Colon (tissue), 2 donors: ENCODE results near the gene ITPK1.
"Not testable (repeated sequence)": the region's sequence is repeated elsewhere in the genome, so short reads cannot be mapped to it uniquely, and the experiment has no call there.

Source experiments
- FAIRE-seq: peaks from 2 replicates; lab custom pipeline; 2012; peaks lifted over from hg19 to GRCh38; lab: Jason Lieb, UNC
- donor health status: control.
- donor health status: control.

ITPK1 gene

DNA sequence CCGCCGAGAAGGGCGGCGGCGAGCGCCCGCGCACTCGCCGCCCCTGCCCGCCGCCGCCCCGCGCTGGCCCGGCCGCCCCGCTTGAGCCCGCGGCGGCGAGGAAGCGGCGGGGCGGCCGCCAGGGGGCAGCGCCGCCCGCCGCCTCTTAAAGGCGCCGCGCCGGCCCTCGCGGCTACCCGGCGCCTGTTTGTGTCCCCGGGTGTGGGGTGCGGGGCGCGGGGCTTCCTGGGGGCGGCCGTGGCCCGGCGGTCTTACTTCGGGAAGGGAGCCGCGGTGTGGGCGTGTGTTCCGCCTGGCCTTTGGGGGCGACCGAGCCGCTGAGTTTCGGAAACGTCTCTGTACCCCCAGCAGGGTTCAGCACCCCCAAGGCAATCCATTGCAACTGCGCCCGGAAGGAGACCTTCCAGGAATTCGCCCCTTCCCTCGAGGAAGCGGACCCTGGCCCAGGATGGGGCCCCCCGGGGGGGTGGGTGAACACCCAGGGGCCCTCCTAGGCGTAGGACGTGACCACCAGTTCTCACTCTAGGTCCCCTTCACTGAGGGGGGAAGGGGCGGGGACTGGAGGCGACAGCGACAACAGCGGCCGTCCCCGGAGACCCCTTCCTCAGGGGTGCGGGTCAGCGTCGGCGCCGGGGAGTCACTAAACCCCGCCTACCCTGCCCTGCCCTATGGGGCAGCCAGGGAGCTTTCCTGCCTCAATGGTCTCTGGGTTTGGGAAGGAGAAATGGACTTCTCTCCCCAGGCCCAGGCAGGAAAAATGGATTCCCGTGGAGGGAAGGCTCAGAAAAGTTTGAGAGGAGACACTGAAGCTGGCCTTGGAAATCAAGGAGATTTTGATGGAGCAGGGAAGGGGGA is at the start of gene ITPK1:
Gene ITPK1 (minus strand): TSS at position 105 of the 855 bp plus-strand sequence. CDS start 762 bp downstream, outside the sequence.
- FAIRE-seq, result no peak

DNA sequence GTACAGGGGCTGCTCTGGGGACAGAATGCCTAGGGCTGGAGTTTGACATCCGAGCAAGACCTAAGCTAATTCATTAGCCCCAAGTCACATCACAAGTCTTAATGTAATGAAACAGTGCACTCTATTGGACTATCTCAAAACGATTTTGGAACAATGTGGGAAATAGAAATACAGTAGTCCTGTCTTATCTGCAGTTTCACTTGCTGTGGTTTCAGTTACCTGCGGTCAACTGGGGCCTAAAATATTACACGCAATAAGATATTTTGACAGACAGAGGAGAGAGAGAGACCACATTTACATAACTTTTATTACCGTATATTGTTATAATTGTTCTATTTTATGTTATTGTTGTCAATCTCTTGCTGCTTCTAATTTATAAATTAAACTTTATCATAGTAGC is 47.8 kb upstream of the ITPK1 start:
- FAIRE-seq, result no peak

DNA sequence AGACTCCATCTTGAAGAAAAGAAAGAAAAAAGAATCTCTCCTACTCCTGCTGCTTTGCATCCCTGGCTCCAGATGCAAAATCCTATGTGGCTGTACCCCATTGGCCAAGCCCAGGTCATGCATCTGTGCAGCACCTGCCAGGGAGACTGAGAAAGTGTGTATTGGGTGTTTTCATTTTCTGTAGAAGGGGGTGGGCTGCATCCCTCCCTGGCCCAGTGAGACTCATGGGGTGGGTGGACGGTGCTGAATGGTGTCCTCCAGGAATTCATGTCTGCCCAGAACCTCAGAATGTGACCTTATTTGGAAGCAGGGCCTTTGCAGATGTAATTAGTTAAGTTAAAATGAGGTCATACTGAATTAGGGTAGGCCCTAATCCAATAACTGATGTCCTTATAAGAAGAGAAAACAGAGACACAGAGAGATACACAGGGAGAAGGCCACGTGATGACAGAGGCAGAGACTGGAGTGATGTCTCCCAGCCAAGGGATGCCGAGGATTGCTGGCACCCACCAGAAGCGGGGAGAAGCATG is 45.8 kb upstream of the ITPK1 start:
- no peak for FAIRE-seq

DNA sequence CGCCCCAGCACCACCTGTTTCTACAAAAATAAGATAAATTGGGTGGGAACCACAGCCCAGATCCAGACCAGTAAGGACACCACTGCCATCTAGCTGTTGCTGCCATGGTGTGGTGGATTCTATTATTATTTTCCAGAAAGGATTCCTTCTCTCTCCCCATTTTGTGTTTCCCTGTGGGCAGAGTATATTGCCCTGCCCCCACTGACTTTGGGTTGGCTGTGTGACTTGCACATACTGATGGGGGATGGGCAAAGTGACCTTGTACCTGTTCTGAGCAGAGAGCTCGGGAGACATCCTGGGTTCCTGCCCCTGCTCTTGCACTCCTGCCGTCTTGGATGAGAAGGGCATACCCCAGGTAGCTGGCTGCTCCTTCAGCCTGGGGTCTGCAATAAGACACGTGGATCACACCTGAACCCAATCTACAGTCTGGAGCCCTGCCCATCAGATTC is 44.7 kb upstream of the ITPK1 start:
- no peak for FAIRE-seq

DNA sequence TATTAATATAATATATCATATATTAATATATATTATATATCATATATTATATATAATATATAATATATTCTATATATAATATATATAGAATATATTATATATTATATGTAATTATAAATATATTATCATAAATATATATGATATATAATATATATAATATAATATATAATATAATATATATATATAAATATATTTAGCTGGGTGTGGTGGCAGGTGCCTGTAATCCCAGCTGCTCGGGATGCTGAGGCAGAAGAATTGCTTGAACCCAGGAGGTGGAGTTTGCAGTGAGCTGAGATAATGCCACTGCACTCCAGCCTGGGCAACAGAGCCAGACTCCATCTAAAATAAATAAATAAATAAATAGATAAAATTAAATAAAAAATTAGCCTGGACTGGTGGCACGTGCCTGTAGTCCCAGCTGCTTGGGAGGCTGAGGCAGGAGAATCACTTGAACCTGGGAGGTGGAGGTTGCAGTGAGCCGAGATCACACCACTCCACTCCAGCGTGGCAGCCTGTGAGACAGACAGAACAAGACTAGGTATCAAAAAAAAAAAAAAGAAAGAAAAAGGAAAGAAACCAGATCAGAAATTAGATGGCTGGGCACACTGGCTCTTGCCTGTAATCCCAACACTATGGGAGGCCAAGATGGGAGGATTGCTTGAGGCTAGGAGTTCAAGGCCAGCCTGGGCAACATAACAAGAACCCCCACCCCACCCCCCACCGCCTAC is 44.1 kb upstream of the ITPK1 start:
- FAIRE-seq, result not testable (repeated sequence)

DNA sequence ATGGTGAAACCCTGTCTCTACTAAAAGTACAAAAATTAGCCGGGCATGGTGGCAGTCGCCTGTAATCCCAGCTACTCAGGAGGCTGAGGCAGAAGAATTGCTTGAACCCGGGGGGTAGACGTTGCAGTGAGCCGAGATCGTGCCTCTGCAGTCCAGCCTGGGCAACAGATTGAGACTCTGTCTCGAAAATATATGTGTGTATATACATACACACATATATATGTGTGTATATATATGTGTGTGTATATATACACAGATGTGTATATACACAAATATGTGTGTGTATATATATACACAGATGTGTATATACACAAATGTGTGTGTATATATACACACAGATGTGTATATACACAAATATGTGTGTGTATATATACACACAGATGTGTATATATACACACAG is 42.6 kb upstream of the ITPK1 start:
- FAIRE-seq, result not testable (repeated sequence)

DNA sequence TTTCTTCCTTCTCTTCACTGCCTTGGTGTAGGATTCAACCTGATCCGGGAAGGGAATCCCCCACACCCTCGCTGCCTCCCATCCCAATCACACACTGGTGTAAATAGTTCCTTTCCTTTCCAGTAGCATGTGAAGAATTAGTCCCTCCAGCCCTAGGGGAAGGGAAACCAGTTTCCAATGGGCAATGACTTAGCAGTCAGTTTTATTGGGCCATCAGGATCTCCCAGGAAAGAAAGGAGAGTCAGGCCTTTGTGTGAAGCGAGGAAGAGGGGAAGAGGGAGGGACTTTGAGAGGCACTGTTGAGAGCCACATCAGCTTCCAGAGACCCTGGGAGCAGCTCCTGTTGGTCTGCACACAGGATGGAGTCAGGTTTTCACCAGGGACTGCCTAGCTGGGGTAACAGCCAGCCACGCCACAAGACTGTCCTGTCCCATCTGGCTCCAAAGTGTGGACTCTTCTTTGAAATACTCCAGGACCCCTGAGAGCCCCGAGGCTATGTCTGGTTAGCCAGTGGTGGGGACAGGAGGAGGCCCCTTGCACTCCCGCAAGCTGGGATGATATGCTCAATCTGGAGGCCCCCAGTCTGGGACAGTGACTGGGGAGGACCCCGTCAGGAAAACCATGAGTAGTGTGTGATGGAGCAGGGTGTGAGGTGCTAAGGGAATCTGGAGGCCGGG is 41.1 kb upstream of the ITPK1 start:
- no peak for FAIRE-seq

DNA sequence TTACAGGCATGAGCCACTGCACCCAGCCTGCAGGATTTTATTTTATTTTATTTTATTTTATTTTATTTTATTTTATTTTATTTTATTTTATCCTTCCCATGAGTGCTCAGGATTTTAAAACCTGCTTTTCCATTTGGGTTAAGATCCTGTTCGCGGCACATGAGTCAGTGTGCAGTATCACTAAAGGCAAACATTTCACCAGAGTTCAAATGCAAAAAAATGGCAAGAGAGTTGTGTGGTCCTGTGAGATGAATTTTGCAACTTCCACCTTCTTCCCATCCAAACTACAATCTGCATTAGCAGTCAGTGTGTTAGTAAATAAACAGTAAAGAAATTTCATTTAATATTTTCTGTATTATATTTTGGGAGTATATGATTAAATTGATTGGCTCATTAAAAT is 39.9 kb upstream of the ITPK1 start:
- no peak for FAIRE-seq

DNA sequence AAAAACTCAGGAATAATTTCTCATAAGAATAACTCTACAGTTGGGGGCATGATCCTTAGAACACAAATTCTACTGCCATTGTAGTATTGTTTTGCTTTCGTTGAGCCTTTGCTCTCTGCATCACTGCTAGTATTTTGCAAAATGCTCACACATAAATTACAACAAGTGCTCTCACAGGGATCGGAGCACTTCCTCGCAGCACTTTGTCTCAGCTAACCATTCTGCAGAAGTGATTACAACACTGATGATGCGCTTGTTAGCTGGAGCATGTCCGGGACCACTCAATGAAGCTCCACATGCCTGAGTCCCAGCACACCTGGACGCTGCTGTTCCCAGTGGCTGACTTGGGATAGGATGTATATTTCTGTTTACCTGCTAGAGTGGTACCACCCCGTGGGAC is 37.4 kb upstream of the ITPK1 start:
- FAIRE-seq, result no peak

DNA sequence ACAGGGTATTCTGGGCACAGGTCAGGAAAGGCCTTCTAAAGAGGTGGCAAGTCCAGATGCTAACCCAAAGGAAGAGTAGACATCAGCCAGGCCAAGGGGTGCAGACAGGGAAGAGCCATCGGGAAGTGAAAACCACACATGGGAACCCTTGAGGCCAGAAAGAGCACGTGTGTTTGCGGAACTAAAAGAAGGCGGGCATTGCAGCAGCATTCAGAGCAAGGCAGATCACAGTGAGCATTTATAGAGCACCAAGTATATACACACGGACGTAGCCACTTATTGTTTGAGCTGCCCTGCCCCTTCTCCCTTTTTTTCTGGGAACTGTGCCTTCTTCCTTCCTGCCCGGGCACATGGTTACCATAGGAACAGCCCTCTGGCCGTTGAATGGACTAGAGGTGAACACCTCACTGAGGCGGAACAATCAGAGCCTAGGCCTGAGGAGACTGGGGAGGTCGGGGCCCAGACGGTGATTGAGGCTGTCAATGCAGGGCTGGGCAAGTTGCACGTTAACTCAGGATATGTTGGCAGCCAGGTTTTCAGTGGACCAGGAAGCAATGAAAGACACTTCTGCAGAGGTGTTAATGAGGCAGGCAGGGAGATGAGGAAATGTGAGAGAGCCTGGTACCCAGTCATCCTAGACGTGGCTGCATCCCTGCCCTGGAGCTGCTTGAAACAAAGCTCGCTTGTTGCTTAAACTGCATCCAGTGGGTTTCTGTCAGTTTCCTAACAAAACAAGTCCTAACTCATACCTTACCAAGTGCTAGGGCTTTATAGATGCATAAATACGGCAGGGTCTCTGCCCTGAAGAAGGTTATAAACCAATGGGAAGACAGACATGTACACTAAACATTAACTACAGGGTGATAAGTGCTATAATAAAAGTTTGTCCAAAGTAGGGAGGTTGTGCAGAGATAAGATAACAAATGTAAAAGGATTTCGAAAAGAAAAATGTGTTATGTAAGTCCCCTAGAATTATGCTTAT is 34.8 kb upstream of the ITPK1 start:
- FAIRE-seq, result no peak

DNA sequence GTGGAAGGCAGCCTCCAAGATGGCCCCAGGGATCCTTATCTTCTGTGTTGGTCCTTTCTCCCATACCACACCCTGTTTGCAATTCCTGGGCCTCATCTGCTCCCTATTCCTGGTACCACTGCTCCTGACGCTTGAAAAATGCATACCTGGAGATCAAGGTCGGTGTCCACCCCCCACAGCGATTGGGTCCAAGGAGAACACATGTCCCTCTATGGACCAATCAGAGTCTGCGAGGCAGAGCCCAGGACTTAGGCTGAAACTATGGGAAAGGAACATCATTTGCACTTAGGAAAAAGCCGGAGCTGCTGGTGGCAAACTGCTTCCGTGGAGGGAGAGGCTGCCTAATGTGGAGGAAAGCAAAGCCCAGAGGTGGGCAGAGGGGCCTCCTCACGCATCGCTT is 33.3 kb upstream of the ITPK1 start:
- no peak for FAIRE-seq

DNA sequence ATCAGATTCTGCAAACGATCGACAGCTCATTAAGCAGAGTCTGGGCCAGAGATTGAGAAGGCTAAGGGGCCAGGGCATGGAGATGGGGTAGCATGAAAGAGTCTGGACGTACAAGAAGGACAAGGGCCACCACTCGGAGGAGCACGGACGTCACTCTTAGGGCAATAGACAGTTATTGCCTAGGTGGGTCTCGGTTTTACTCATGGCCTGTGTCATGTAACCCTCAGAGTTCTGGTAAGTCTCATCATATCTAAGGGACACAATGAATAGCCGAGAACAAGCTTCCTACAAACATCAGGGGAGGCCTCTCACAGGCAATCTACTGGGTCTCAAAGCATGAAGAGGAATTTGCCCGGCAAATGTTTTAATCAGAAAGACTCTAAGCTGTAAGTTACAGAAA is 30.4 kb upstream of the ITPK1 start:
- FAIRE-seq, result no peak

DNA sequence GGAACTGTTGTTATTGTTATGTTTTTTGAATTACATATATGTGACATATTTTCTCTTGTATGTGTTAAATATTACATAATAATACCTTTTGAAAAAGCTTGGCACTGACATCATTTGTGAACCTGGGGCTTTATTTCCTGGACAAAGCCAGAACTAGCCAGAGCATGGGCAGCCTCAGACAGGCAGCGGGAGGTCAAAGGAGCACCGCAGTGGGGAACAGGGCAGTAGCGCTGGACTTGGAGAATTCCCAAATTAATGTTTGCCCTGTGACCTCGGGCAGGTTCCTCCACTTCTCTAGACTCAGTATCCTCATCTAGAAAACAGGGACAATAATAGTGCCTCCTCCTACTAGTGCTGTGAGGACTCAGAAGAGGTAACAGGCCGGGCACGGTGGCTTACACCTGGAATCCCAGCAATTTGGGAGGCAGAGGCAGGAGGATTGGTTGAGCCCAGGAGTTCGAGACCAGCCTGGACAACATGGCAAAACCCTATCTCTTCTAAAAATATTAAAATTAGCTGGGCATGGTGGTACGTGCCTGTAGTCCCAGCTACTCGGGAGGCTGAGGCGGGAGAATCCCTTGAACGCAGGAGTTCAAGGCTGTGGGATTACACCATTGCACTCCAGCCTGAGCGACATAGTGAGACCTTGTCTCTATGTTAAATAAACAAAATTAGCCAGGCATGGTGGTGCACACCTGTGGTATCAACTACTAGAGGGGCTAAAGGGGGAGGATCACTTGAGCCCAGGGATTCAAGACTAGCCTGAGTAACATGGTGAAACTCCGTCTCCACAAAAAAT is 27.3 kb upstream of the ITPK1 start:
- FAIRE-seq, result no peak

DNA sequence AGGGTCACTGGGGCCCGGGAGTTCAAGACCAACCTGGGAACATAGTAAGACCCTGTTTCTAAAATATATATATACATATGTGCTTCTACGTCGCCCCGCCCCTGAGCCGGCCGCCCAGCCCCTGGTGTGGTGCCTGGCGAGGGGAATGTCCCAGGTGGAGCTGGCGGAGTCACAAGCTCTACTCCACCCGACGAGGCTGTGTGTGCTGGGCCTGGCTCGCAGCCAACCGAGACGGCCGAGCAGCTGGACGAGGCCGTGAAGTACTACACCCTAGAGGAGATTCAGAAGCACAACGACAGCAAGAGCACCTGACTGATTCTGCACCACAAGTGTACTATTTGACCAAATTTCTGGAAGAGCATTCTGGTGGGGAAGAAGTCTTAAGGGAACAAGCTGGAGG is 22.1 kb upstream of the ITPK1 start:
- FAIRE-seq, result no peak

DNA sequence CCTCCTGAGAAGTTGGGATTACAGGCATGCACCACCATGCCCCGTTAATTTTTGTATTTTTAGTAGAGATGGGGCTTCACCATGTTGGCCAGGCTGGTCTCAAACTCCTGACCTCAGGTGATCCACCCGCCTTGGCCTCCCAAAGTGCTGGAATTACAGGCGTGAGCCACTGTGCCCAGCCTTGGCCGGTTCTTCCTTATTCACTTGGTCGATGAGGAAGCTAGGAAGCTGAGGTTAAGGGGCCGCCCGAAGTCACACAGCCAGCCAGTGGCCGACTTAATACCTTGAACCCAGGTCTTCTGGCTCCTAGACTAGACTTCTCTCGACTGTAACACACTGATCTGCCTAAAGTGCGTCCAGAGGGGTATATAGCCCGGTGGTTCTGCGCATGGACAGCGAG is 20.8 kb upstream of the ITPK1 start:
- not testable (repeated sequence) for FAIRE-seq

DNA sequence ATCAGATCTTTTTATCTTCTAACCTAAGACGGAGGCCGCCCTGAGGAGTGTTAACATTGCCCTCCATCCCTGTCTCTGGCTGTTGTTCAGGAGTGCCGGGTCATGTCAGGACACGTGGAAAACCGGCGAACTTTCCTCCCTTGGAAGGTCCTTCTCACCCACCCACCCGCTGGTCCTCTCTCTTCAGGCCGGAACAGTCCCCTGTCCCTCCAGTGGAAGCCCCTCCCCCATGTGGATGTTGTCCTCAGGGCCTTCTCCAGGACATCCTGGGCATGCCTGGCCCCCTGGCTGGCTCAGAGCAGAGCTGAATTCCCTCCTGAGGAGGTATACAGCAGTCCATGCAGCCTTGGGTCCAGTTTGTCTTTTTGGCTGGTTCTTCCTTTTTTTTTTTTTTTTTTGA is 20.3 kb upstream of the ITPK1 start:
- FAIRE-seq, result no peak

DNA sequence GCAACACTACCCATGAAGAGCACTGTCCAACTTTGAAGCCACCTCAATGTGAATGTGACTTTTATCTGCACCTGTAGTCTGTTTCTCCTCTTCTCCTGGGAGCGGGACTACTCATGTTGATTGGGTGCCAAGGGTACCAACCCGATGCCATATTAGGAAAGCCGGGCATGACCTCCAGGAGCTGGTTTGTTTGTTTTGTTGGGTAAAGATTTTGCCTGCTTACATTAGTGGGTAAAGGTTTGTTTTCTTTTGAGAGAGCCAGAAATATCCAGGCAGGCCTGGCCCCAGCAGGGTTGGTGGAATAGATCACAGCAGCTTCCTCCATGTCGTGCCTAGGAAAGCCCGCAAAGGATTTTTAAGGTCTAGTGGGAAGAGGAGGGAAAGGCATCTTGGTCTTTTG is 19.7 kb upstream of the ITPK1 start:
- no peak for FAIRE-seq

DNA sequence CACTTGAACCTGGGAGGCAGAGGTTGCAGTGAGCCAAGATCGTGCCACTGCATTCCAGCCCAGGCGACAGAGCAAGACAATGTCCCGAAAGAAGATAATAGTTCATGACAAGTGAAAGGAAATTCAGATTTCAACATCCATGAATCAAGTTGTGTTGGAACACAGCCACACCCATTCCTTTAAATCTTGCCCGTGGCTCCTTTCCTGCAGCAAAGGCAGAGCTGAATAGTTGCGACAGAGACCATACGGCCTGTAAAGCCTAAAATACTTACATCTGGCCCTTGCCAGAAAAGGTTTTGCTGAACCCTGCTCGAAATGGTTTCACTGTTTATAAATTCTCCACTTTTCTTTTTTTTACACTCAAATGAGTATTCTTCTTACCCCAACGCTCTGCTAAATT is 17.7 kb upstream of the ITPK1 start:
- no peak for FAIRE-seq

DNA sequence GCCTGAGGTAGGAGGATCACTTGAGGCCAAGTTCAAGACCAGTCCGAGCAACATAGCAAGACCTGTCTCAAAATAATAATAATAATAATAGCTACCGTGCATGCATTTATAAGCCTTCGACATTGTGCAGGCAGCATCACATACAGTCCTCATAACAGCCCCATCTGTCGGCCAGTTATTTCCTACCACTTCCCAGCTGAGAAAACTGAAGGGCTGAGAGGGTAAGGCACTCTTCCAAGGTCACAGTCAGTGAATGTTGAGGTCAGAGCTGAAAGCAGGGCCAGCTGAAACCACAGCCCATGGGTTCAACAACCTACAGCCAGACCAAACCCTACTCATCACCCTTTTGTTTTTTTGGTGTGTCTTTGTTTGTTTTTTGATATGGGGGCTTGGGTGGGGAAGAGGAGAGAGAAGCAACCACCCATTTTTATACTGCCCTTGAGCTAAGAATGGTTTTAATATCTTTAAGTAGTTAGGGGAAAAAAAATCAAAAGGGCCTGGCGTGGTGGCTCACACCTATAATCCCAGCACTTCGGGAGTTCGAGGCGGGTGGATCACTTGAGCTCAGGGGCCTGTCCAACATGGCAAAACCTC is 16.8 kb upstream of the ITPK1 start:
- no peak for FAIRE-seq

DNA sequence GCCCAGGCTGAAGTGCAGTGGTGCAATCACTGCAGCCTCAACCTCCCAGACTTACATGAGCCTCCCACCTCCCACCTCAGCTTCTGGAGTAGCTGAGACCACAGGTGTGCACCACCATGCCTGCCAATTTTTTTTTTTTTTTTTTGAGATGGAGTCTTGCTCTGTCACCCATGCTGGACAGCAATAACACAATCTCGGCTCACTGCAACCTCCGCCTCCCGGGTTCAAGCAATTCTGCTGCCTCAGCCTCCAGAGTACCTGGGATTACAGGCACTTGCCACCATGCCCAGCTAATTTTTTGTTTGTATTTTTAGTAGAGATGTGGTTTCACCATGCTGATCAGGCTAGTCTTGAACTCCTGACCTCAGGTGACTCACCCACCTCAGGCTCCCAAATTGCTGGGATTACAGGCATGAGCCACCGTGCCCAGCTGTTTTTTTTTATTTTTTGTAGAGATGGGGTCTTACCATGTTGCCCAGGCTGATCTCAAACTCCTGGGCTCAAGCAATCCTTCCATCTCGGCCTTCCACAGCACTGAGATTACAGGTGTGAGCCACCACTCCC is 15.6 kb upstream of the ITPK1 start:
- not testable (repeated sequence) for FAIRE-seq
